GM12801 (cell line): ENCODE measurements around the gene CLTA.

ENCODE experiments used
- CTCF ChIP-seq: IDR thresholded peaks from one replicate; pipeline ENCODE4 v1.5.1; 2011; ENCODE audit warnings: control low read depth; ENCODE audit not compliant: insufficient read length; ENCODE audit errors: extremely low read depth

The CLTA gene

GRCh38 chr9:36146651-36147050 lies 44.1 kb upstream of the CLTA start:
- TF ChIP-seq CTCF: no peak

GRCh38 chr9:36147441-36148175 lies 43.1 kb upstream of the CLTA start:
- TF ChIP-seq CTCF: no peak

GRCh38 chr9:36148311-36149051 lies 42.2 kb upstream of the CLTA start:
- no peak for TF ChIP-seq CTCF

- TF ChIP-seq CTCF: no peak
Measured at GRCh38 chr9:36149197-36149596, 41.5 kb upstream of the CLTA start.

- no peak for TF ChIP-seq CTCF
Measured at GRCh38 chr9:36150574-36151315, 40.0 kb upstream of the CLTA start.

- no peak for TF ChIP-seq CTCF
Measured at GRCh38 chr9:36151316-36152210, 39.2 kb upstream of the CLTA start.
